ENCODE measurements around the gene ATG9B. TPM values are rescaled to one million over a fixed set of nuclear protein-coding genes. Genes with fewer than 3 reads are reported as not detected.

ATG9B gene
- total RNA-seq, 4 donors from 2014 or later, result 0.46 TPM; not detected in 3

- DNase-seq (ENCODE audit: low spot score) (peak; percentile 48), ATAC-seq (ENCODE audit: low FRiP score) (peak; percentile 29)
- no peak for TF ChIP-seq CTCF (IDR thresholded peaks at IDR 0.05)
Measured at GRCh38 chr7:150986099-150986512, 38.2 kb downstream of the ATG9B start.

GRCh38 chr7:150983893-150984368, 40.4 kb downstream of the ATG9B start:
- no peak for TF ChIP-seq CTCF (IDR thresholded peaks at IDR 0.05)
- ATAC-seq (ENCODE audit: low FRiP score), result no peak
- no peak for DNase-seq (ENCODE audit: low spot score)

GRCh38 chr7:150982351-150982750, 41.9 kb downstream of the ATG9B start:
- no peak for ATAC-seq (ENCODE audit: low FRiP score)

GRCh38 chr7:150981644-150982043, 42.6 kb downstream of the ATG9B start:
- DNase-seq (ENCODE audit: low spot score) (no peak), ATAC-seq (ENCODE audit: low FRiP score) (no peak)
- TF ChIP-seq CTCF (IDR thresholded peaks at IDR 0.05), result no peak

More at GRCh38 chr7:150982351-150982750, 41.9 kb downstream of the ATG9B start:
- TF ChIP-seq CTCF (IDR thresholded peaks at IDR 0.05), result no peak
- no peak for DNase-seq (ENCODE audit: low spot score)

- ATAC-seq (ENCODE audit: low FRiP score), result no peak
- TF ChIP-seq CTCF (IDR thresholded peaks at IDR 0.05), result no peak
- no peak for DNase-seq (ENCODE audit: low spot score)
Measured at GRCh38 chr7:150980663-150981062, 43.6 kb downstream of the ATG9B start.

- ATAC-seq (ENCODE audit: low FRiP score) (no peak), DNase-seq (ENCODE audit: low spot score) (no peak)
- TF ChIP-seq CTCF (IDR thresholded peaks at IDR 0.05), result no peak
Measured at GRCh38 chr7:150979713-150980390, 44.4 kb downstream of the ATG9B start.

GRCh38 chr7:150978126-150978789, 46.0 kb downstream of the ATG9B start, which contains the start of gene KCNH2:
Gene KCNH2 (minus strand): TSS chr7:150978321. CDS start chr7:150977913, 408 bp downstream.
- DNase-seq (ENCODE audit: low spot score) (no peak), ATAC-seq (ENCODE audit: low FRiP score) (no peak)
- no peak for TF ChIP-seq CTCF (IDR thresholded peaks at IDR 0.05)

Data from omental fat pad (tissue), 4 donors.